HK-2 (cell line): ENCODE results near the gene GPR153.

ENCODE experiments used
- DNase-seq: peaks from one replicate; pipeline ENCODE4 v3.0.0-alpha.2; 2018; ENCODE audit not compliant: unreplicated experiment

GPR153 gene

DNA sequence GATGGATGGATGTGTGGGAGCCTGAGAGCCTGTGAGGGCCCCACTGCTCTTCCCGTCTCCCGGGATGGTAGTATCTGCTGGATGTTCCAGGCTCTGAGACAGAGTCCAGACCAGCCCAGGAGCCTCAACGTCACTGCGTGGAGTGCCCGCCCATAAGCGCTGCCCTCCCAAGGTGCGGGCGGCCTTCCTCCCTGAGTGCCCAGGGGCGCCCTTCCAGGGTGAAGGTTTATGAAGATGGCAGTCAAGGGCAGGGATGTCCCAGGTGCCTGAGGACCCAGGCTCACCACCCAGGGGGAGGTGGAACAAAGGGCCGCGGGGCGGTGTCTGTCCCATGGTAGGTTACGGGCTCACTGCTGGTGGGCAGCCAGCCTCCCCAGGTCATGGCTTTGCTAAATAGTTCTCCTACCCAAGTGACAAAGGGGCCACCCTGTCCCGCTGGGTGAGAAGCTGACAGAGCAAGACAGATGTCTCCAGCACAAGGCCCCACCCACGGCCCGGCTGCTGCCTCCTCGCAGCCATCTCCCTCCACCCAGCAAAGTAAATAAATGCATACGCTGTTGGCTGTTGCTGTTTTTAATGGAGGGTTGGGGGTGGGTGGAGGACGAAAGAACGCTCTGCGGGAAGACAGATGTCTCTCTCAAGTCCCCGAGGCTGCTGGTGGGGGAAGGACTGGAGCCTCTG, 9.0 kb upstream of the GPR153 start:
- no peak for DNase-seq

DNA sequence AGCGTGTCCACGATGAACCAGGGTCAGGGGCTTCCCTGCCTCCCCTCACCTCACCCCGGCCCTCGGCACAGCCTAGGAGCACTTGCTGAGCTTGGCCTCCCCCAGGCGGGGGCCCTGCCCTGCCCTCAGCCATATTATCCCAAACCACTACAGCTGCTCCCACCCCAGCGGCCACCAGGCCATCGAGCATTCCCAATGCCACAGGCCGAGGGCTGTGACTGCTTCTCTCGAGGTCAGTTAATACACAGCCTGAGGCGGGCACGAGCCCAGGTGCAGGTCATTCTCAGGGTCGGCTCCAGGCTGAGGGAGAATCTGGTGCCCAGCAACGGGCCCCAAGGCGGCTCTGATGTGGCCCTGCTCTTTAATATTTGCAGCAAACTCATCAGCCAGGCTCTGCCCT, 8.4 kb upstream of the GPR153 start:
- no peak for DNase-seq

GRCh38 chr1:6268415-6268814, 7.5 kb upstream of the GPR153 start:
- no peak for DNase-seq

DNA sequence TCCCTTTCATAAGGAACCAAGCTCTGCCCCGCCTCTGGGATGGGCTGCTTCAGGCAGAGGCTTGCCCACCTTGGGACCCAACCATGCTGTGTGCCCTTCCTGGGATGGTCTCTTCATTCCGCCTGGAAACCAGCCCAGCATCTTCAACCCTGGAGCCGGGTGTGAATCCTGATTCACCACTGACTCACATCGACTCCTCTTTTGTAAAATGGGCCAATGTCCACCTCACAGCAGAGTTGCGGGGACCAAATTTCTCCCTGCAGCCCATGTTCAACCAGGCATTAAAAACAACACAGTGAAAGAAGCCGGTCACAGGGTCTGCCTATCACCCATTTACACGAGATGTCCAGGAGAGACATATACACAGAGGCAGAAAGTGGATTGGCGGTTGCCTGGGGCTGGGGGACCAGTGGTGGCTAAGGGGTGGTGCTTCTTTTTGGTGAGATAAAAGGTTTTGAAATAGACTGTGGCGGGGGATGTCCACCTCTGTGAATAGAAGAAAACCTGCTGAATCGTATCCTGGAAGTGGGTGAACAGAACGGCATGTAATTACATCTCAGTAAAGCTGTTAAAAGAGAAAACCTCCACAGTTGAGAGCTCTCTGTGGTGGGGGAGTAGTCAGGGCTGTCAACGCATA, 6.9 kb upstream of the GPR153 start:
- DNase-seq: no peak

GRCh38 chr1:6266641-6267040, 5.7 kb upstream of the GPR153 start:
- DNase-seq: no peak

DNA sequence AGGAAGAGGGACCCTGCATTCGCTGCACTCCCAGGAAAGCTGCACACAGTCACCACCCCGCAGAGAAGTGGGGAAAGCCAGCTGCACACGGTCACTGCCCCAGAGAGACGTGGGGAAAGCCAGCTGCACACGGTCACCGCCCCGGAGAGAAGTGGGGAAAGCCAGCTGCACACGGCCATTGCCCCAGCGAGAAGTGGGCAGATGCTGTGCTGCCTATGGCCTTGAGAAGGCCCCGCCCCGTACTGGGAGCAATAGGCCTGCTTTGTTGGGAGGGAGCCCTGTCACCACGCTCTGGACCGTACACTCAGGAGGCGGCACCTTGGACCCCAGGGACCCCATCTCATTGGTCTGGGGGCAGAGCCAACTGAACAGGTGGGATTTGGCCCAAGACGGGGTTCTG, 4.3 kb upstream of the GPR153 start:
- DNase-seq: no peak

DNA sequence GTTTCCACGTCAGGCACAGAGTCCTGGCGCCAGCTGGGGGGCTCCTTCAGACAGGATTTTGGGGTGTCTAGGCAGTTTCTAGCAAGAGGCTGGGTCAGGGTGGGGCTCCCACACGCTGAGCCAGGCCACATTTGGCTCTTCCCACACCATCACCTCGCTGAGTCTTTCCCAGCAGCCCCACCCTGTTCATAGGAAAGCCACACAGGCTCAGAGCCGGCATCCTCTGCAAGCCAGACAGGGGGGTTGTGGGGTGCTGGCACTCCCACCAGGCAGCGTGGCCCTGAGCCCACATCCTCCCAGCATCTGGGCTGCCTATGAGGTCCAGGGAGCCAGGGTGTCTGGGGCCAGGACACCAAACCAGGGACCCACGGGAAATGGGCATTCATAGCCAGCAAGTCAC, 2.8 kb upstream of the GPR153 start:
- no peak for DNase-seq

DNA sequence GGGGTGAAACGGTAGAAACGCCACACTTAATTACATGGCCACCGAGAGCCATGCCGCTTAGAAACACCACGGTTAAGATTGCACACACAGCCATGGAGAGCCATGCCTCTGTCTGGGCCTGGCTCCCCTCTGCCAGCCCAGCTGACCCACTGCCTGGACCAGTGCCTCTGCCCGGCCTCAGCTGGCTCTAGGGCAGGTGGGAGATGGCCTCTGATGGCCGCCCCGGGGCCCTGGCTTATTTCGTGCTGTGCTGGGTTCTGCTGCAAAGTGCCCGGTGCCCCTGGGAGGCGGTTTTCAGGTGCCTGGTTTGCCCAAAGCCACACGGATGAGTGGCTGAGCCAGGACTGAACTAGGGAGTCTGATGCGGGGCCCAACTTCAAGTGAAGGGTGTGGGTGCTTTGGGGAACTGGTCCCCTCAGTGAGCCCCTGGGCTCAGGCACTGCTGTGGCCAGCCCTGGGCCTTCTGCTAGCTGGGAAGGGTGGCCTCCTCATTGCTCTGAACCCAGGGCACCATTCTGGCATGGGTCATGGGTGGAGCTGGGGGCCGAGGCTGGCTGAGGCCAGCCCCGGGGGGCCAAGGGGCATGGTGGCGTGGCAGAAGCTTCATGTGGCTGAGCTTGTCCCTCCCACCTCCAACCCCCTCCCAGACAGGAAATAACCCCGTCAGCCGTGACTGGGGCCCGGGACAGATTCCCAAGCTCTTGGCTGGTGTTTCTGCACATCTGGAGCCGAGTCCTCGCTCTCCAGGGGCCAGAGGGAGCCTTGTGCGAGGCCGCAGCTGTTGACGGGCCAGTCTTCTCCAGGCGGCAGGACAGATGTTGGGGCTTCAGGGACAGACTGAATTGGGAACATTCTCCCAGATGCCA, 1.9 kb upstream of the GPR153 start:
- no peak for DNase-seq

DNA sequence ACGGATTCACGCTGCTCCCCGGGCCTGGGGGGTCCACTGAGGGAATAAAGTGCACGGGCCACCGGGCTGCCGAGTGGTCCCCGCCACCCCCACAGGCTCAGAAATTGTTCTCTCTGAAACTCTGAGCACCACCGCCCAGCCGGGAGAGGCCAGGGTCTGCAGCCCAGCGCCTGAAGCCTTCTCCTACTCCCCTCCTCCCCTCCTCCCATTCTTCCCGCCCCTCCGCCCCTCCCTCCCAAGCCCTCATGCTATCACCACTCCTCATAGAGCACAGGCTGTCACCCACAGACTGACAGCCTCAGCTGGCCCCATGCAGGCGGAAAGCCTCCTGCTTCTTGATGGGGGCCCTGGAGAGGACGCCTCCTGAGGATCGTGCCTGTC, 707 bp upstream of the GPR153 start:
- DNase-seq: no peak

DNA sequence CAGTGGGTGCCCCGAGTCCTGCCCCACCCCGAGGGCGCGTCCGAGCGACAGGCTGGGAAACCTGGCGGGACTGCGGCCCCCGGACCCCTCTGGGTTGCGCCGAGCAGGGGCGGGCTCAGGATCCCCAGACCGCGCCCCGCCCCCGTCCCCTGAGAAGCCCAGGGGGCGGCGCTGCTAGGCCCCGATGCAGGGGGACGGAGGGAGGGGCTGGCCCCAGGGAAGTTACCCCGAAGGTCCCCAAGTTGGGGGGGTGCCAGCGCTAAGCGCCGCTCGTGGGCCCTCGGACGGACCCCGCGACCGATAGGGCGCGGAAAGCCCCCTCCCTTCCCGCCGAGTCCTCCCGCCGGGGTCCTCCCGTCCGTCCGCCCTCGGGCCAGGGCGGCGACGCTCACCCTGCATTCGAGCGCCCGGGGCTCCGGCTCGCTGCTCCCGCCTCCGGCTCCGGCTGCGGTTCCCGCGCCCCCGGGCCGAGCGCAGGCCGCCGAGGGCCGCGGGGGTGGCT, 414 bp downstream of the GPR153 start:
- DNase-seq: no peak

DNA sequence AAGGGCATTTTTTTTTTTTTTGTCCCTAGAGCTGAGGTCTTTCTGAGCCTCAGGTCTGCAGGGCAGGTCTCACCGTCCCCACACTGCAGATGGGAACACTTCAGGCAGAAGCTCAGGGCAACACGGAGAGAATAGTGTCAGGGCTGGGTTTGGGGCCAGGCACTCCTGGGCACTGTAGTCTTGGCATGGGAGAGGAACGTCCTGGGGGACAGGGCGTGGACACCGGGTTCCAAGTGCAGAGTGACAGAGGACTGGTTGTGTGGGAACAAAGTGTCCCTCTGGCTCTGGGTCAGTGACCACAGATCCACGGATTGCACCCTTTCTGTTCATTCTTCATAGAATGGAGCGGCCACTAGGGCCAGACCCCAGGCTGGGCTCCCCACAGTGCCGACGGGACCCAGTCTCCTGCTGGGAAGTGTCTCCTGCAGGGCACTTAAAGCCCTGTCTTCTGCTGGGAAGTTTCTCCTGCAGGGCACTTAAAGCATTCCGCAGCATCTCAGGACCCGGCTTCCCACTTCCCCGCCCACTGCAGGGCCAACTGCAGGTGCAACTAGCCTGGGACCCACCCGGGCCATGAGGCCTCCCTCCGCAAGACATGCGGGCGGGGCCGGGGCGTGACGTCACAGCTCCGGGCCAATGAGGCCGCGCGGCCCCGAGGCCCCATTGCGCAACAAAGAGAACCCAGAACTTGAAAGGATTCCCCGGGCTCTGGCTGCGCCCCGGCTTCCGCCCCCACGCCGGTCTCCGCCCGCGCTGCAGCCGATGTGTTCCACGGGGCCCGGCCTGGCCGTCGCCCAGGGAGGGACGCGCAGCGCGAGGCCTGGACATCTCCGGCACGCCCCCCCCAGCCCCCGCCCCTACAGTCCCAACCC, 1.2 kb downstream of the GPR153 start:
- peak; percentile 63 for DNase-seq

- no peak for DNase-seq
Measured at GRCh38 chr1:6258675-6259074, 2.2 kb downstream of the GPR153 start.

GRCh38 chr1:6257541-6258069, 3.3 kb downstream of the GPR153 start:
- no peak for DNase-seq

DNA sequence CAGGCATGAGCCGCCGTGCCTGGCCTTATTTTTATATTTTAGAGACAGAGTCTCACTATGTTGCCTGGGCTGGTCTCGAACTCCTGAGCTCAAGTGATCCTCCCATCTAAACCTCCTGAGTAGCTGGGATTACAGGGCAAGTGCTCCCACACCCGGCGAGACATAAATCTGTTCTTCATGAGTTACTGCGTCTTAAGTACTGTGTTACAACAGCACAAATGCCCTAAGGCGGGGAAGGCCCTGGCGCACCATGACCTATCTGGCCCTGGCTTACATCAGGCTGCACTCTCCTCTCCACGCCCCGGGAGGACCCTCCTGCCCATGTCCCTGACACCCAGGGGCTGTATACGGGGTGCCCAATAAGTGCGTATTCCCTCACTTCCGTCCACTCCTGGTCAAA, 4.3 kb downstream of the GPR153 start:
- DNase-seq: no peak

GRCh38 chr1:6254691-6255090, 6.2 kb downstream of the GPR153 start:
- no peak for DNase-seq

GRCh38 chr1:6253380-6253779, 7.5 kb downstream of the GPR153 start:
- no peak for DNase-seq

DNA sequence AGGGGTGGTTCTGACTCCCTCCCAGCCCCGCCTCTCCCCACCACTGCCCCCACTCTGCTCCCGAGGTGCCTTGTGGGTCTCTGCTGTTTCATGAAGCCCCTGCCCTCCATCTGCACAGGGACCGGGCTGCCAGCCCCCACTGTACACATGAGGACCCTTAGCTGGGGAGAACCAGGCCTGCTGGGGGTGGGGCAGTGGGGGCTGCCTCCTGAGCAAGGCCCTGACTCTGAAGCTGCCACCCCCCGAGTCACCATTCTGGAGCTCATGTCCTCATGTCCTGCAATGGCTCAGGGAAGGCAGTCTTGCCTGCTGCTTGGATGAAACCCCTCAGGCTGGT, 8.6 kb downstream of the GPR153 start:
- no peak for DNase-seq

- no peak for DNase-seq
Measured at GRCh38 chr1:6251681-6252373, 9.1 kb downstream of the GPR153 start.

DNA sequence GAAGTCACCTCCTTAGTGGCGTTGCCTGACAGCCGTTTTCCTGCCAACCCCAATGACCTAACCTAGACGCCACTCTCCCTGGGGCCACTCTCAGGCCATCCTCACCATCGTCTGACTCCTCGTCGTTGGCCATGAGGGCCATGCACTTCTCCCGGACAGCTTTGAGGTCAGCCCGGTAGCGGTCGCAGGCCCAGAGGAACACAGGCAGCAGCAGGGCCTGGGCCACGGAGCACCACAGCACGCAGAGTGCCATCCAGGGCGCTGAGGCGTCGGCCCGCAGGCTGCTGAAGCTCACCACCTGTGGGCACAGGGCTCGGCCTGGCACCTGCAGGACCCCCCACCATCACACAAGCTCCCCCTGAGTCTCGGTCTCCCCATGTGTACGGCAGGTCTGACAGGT, 9.7 kb downstream of the GPR153 start:
- no peak for DNase-seq

DNA sequence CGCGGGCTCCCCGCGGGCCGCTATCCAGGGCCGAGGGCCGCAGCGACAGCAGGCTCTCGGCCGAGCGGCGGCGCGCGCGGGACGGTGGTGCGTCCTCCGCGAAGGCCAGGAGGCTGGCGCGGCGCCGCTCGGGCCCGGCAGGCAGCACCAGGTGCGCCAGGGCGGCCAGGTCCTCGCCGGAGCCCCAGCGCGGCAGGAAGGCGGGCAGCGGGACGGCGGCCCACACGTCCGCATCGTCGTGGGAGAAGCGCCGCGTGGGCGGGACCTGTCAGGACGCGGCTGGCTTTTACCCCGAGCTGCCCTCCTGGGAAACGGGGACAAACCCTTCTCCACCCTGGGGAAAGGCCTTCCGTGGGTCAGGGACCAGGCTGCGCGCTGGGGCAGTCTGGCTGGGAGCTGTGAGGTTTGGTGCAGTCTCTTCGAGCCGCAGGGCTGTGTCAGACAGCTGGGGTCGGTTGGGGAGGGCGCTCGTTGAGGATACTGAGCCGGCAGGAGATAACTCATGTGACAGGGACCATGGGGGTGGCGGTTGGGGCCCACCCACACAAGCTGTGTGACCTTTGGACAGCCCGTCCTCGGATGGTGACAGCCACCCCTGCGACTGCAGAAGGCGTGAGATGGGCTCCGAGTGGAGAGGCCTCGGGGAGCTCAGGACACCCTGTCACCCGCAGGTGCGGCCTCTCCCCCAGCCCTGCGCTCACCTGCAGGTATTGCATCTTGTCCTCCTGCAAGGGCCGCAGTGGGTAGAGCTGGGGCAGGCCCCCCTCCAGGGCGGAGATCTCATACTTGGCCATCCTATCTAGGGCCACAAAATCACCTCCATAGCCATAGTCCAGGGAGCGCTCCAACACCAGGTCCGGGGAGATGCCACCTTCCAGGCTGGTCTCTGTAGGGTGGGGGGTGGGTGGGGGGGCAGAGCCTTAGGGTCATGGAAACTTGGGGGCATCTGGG, 10.9 kb downstream of the GPR153 start:
- no peak for DNase-seq
